ENCODE data around the gene PTAR1.

PTAR1 gene

GRCh38 chr9:69748304-69748703 lies 11.5 kb downstream of the PTAR1 start:
- Histone ChIP-seq H3K36me3 (ENCODE audit: insufficient read depth, low read length) (peaks cover 16% of the 10 kb centered on the region), H3K9me3 (replicated peaks; ENCODE audit: low read length) (no peaks in the 10 kb centered on the region), H3K4me1 (ENCODE audit: control insufficient read depth, insufficient read depth, low read length) (peaks cover 14% of the 10 kb centered on the region), H3K4me2 (ENCODE audit: low read length) (no peak overlapping the region), H3K27me3 (ENCODE audit: control insufficient read depth, insufficient read depth, low read length) (no peaks in the 10 kb centered on the region), H3K9ac (ENCODE audit: low read depth, low read length) (no peak overlapping the region), H3K4me3 (ENCODE audit: low read length) (no peak overlapping the region)

GRCh38 chr9:69746859-69747560 lies 12.8 kb downstream of the PTAR1 start:
- Histone ChIP-seq H3K4me1 (ENCODE audit: control insufficient read depth, insufficient read depth, low read length) (peaks cover 14% of the 10 kb centered on the region), H3K27me3 (ENCODE audit: control insufficient read depth, insufficient read depth, low read length) (no peaks in the 10 kb centered on the region), H3K36me3 (ENCODE audit: insufficient read depth, low read length) (peaks cover 16% of the 10 kb centered on the region), H3K9me3 (replicated peaks; ENCODE audit: low read length) (no peaks in the 10 kb centered on the region), H3K4me3 (ENCODE audit: low read length) (no peak overlapping the region), H3K9ac (ENCODE audit: low read depth, low read length) (no peak overlapping the region), H3K4me2 (ENCODE audit: low read length) (no peak overlapping the region)

DNA sequence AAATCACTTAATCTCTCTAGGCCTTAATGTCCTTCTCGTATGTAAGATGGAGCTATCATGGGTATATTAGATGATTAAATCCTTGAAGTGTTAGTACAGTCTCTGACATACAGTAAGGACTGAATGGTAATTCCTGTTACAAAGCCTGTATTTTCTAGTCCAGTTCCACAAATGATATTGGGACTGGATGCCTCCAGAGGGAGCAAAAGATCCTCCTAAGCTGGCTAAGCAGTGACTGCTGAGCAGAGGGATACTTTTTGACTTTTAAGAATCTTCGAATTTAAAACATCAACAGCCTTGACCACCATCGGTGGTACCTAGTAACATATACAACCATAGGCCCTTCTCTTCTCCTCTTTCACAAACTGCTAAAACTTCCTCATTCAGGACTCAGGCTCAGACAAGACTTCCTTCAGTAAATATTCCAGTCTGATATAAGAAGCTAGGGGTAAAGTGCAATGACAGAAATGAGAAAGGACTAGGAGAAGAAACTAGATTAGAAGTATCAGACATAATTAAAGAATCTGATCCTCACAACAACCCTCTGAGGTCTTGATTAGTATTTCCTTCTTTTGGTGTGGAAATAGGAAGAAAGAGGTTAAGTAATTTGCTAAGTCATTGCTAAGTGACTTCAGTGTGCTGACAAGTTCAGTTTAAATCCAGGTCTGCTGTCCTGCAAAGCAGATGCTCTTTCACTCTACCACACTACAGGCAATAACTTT lies 13.9 kb downstream of the PTAR1 start:
- H3K27me3 ChIP-seq (ENCODE audit: control insufficient read depth, insufficient read depth, low read length), result no peaks in the 10 kb centered on the region
- H3K9ac ChIP-seq (ENCODE audit: low read depth, low read length), result no peak overlapping the region
- peaks cover 16% of the 10 kb centered on the region for H3K36me3 ChIP-seq (ENCODE audit: insufficient read depth, low read length)
- no peak overlapping the region for H3K4me2 ChIP-seq (ENCODE audit: low read length)
- no peaks in the 10 kb centered on the region for H3K9me3 ChIP-seq (replicated peaks; ENCODE audit: low read length)
- H3K4me1 ChIP-seq (ENCODE audit: control insufficient read depth, insufficient read depth, low read length), result peaks cover 20% of the 10 kb centered on the region
- no peak overlapping the region for H3K4me3 ChIP-seq (ENCODE audit: low read length)

DNA sequence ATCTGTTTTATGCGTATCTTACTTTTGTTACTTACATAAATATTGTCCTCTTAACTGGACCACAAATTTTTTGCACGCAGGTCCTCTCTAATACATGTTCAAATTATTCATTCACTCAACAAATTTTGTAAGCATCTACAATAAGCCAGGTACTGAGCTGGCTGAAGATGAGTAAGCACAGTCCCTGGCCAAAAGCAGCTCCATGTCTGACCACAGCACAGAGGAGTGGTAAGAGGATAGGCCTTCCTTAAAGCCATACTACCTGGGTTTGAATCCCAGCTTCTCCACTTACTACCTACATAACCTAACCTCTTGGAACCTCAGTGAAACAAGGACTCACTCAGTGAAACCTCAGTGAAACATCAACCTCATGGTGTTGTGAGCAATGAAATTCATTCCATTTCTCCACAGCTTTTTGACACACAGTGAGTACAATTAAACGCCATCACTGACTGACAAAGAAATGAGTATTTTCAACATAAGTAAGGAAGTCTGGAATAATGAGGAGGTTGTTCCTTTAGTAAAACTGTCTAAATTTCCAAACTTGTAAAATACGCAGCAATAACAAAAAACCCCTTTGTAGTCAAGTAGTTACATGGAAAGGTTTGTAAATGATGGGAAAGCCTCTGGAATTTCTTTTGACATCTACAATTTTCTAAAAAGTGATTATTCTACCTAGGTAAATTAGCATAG lies 15.0 kb downstream of the PTAR1 start:
- peaks cover 20% of the 10 kb centered on the region for H3K36me3 ChIP-seq (ENCODE audit: insufficient read depth, low read length)
- no peak overlapping the region for H3K9ac ChIP-seq (ENCODE audit: low read depth, low read length)
- H3K4me3 ChIP-seq (ENCODE audit: low read length), result no peak overlapping the region
- H3K27me3 ChIP-seq (ENCODE audit: control insufficient read depth, insufficient read depth, low read length), result no peaks in the 10 kb centered on the region
- no peaks in the 10 kb centered on the region for H3K9me3 ChIP-seq (replicated peaks; ENCODE audit: low read length)
- H3K4me2 ChIP-seq (ENCODE audit: low read length), result no peak overlapping the region
- H3K4me1 ChIP-seq (ENCODE audit: control insufficient read depth, insufficient read depth, low read length), result peaks cover 20% of the 10 kb centered on the region

- Histone ChIP-seq H3K4me1 (ENCODE audit: control insufficient read depth, insufficient read depth, low read length) (peaks cover 20% of the 10 kb centered on the region), H3K9me3 (replicated peaks; ENCODE audit: low read length) (no peaks in the 10 kb centered on the region), H3K9ac (ENCODE audit: low read depth, low read length) (no peak overlapping the region), H3K27me3 (ENCODE audit: control insufficient read depth, insufficient read depth, low read length) (no peaks in the 10 kb centered on the region), H3K4me3 (ENCODE audit: low read length) (no peak overlapping the region), H3K4me2 (ENCODE audit: low read length) (no peak overlapping the region), H3K36me3 (ENCODE audit: insufficient read depth, low read length) (peaks cover 20% of the 10 kb centered on the region)
Observed at GRCh38 chr9:69743930-69744329, 15.9 kb downstream of the PTAR1 start.

- H3K4me1 ChIP-seq (ENCODE audit: control insufficient read depth, insufficient read depth, low read length), result peaks cover 10% of the 10 kb centered on the region
Observed at GRCh38 chr9:69740872-69741505, 18.8 kb downstream of the PTAR1 start.

GRCh38 chr9:69731348-69731747 lies 28.5 kb downstream of the PTAR1 start:
- Histone ChIP-seq H3K9me3 (replicated peaks; ENCODE audit: low read length) (no peaks in the 10 kb centered on the region), H3K36me3 (ENCODE audit: insufficient read depth, low read length) (peaks cover 45% of the 10 kb centered on the region), H3K4me3 (ENCODE audit: low read length) (no peak overlapping the region), H3K27me3 (ENCODE audit: control insufficient read depth, insufficient read depth, low read length) (no peaks in the 10 kb centered on the region), H3K4me1 (ENCODE audit: control insufficient read depth, insufficient read depth, low read length) (no peaks in the 10 kb centered on the region), H3K9ac (ENCODE audit: low read depth, low read length) (no peak overlapping the region), H3K4me2 (ENCODE audit: low read length) (no peak overlapping the region)

More at GRCh38 chr9:69740872-69741505, 18.8 kb downstream of the PTAR1 start:
- H3K36me3 ChIP-seq (ENCODE audit: insufficient read depth, low read length), result peaks cover 11% of the 10 kb centered on the region
- H3K27me3 ChIP-seq (ENCODE audit: control insufficient read depth, insufficient read depth, low read length), result no peaks in the 10 kb centered on the region
- H3K4me3 ChIP-seq (ENCODE audit: low read length), result no peak overlapping the region
- H3K9ac ChIP-seq (ENCODE audit: low read depth, low read length), result no peak overlapping the region
- no peaks in the 10 kb centered on the region for H3K9me3 ChIP-seq (replicated peaks; ENCODE audit: low read length)
- no peak overlapping the region for H3K4me2 ChIP-seq (ENCODE audit: low read length)

DNA sequence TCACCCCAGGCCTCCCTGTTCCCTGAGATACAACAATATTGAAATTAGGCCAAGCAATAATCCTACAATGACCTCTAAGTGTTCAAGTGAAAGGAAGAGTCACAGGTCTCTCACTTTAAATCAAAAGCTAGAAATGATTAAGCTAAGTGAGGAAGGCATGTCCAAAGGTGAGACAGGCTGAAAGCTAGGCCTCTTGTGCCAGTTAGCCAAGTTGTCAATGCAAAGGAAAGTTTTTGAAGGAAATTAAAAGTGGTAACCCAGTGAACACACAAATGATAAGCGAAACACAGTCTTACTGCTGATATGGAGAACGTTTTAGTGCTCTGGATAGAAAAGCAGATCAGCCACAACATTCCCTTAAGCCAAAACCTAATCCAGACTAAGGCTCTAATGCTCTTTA lies 39.8 kb downstream of the PTAR1 start:
- no peak overlapping the region for H3K4me2 ChIP-seq (ENCODE audit: low read length)
- no peak overlapping the region for H3K4me3 ChIP-seq (ENCODE audit: low read length)
- H3K9ac ChIP-seq (ENCODE audit: low read depth, low read length), result no peak overlapping the region
- H3K9me3 ChIP-seq (replicated peaks; ENCODE audit: low read length), result no peaks in the 10 kb centered on the region
- H3K4me1 ChIP-seq (ENCODE audit: control insufficient read depth, insufficient read depth, low read length), result no peaks in the 10 kb centered on the region
- no peaks in the 10 kb centered on the region for H3K27me3 ChIP-seq (ENCODE audit: control insufficient read depth, insufficient read depth, low read length)
- peaks cover 52% of the 10 kb centered on the region for H3K36me3 ChIP-seq (ENCODE audit: insufficient read depth, low read length)

DNA sequence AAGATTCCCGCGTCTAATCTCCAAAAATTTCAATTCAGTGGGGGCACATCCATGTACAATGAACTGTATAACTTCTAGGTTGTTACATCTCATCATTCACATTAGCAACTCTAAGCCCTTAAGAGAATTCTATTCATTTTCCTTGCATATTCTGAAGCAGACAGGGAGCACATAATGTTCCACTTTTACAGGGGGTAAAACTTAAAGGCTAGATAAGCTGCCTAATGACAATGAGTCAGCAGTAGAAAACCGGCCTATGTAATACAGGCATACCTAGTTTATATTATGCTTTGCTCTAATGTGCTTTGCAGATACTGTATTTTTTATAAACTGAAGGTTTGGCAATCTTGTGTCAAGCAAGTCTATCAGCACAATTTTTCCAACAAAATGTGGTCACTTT lies 40.4 kb downstream of the PTAR1 start:
- Histone ChIP-seq H3K4me1 (ENCODE audit: control insufficient read depth, insufficient read depth, low read length) (no peaks in the 10 kb centered on the region), H3K9ac (ENCODE audit: low read depth, low read length) (no peak overlapping the region), H3K9me3 (replicated peaks; ENCODE audit: low read length) (no peaks in the 10 kb centered on the region), H3K4me3 (ENCODE audit: low read length) (no peak overlapping the region), H3K4me2 (ENCODE audit: low read length) (no peak overlapping the region), H3K36me3 (ENCODE audit: insufficient read depth, low read length) (peaks cover 50% of the 10 kb centered on the region), H3K27me3 (ENCODE audit: control insufficient read depth, insufficient read depth, low read length) (no peaks in the 10 kb centered on the region)

DNA sequence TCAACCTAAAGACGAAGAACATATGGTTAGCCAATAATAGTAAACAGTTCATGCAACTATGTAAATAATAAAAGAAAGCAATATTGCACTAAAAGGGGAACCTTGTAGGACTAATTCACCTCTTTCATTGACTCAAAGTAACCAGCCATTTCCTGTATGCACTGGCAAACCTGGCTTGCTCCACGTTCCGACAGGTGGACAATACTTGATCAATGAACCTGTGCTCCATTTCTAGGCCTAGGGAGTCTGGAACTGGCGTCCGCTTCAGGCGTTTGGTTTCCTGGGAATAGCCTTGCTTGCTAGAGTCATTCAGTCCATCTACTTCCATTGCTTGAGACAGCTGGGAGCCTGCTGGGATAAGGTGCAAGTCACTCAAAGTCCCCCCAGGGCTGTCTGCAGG lies 41.6 kb downstream of the PTAR1 start:
- no peaks in the 10 kb centered on the region for H3K4me1 ChIP-seq (ENCODE audit: control insufficient read depth, insufficient read depth, low read length)
- H3K4me3 ChIP-seq (ENCODE audit: low read length), result no peak overlapping the region
- H3K9me3 ChIP-seq (replicated peaks; ENCODE audit: low read length), result no peaks in the 10 kb centered on the region
- no peak overlapping the region for H3K9ac ChIP-seq (ENCODE audit: low read depth, low read length)
- H3K4me2 ChIP-seq (ENCODE audit: low read length), result no peak overlapping the region
- H3K36me3 ChIP-seq (ENCODE audit: insufficient read depth, low read length), result peaks cover 47% of the 10 kb centered on the region
- no peaks in the 10 kb centered on the region for H3K27me3 ChIP-seq (ENCODE audit: control insufficient read depth, insufficient read depth, low read length)

- Histone ChIP-seq H3K4me1 (ENCODE audit: control insufficient read depth, insufficient read depth, low read length) (no peaks in the 10 kb centered on the region), H3K4me3 (ENCODE audit: low read length) (no peak overlapping the region), H3K9me3 (replicated peaks; ENCODE audit: low read length) (no peaks in the 10 kb centered on the region), H3K4me2 (ENCODE audit: low read length) (no peak overlapping the region), H3K27me3 (ENCODE audit: control insufficient read depth, insufficient read depth, low read length) (no peaks in the 10 kb centered on the region), H3K36me3 (ENCODE audit: insufficient read depth, low read length) (peaks cover 34% of the 10 kb centered on the region), H3K9ac (ENCODE audit: low read depth, low read length) (no peak overlapping the region)
Observed at GRCh38 chr9:69715825-69716224, 44.0 kb downstream of the PTAR1 start.
